ENCODE results near the gene GNG12. TPM values are rescaled to one million over a fixed set of nuclear protein-coding genes. Genes with fewer than 3 reads are reported as not detected.

Gene GNG12
- total and polyA plus RNA-seq, 11 donors, result 7.7 to 80.2 (median 44.6) TPM

DNA sequence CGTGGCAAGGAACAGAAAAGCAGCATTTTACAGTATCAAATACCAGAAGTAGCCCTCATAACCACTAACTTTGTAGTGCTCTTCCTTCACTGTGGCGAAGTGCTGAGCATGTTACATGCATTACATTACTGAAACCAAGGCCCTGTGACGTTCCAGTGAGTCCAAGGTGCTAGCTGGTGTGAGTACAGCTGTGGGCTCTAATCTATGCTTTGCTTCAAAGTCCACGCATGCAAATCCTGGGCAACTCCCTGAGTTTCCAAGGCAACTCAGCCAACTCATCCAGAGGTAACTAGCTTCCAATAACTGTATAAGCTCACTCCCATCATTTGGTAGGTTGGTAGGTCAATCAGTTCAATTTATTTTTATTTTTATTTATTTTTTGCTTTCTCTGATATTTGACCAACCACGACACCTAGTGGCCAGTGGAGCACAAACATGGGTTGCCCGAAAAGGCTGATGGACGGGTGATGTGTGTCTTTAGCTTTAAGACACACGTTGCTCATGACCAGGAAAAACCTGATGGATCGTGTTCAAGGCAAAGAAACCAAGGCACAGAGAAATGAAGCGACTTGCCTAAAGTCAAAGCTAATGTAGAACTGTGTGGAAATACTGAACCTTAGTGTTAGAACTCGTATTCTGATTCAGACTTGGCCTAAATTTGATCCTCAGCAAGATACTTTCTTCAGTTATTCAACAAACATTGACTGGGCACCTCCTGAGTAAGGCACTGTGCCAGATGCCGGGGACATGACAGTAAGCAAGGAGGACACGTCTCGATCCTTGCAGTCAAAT, 73.0 kb downstream of the GNG12 start:
- ATAC-seq, result peak; percentile 59 to 77 (median 68)
- Histone ChIP-seq H3K27ac (peak overlapping the region in 7 of 12 donors; percentile 5 to 34 (median 21)), H3K36me3 (no peaks in the 10 kb centered on the region), H3K27me3 (no peaks in the 10 kb centered on the region), H3K4me1 (peaks cover 0 to 32% (median 16%) of the 10 kb centered on the region in 12 donors), H3K4me3 (no peak overlapping the region), H3K9me3 (no peaks in the 10 kb centered on the region)
- intact Hi-C loops (cut with DNase I), result loop anchor here (1.0 to 10.0 kb wide), 13 partner anchors 73 to 585 kb away; partner anchors contain the start of gene GADD45A (in 3 of the 10)
- WGBS, 4 donors, result 27 to 33% (median 29%) methylated on average over 14 of the region's 14 CpGs
- DNase-seq, result peak in 4 of 5 donors; percentile 38 to 61 (median 45)
- no peak for TF ChIP-seq POLR2A (IDR thresholded peaks at IDR 0.05)
- TF ChIP-seq, protein P1, sequence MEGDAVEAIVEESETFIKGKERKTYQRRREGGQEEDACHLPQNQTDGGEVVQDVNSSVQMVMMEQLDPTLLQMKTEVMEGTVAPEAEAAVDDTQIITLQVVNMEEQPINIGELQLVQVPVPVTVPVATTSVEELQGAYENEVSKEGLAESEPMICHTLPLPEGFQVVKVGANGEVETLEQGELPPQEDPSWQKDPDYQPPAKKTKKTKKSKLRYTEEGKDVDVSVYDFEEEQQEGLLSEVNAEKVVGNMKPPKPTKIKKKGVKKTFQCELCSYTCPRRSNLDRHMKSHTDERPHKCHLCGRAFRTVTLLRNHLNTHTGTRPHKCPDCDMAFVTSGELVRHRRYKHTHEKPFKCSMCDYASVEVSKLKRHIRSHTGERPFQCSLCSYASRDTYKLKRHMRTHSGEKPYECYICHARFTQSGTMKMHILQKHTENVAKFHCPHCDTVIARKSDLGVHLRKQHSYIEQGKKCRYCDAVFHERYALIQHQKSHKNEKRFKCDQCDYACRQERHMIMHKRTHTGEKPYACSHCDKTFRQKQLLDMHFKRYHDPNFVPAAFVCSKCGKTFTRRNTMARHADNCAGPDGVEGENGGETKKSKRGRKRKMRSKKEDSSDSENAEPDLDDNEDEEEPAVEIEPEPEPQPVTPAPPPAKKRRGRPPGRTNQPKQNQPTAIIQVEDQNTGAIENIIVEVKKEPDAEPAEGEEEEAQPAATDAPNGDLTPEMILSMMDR (IDR thresholded peaks at IDR 0.05), result peak; percentile 83 to 95 (median 90)

DNA sequence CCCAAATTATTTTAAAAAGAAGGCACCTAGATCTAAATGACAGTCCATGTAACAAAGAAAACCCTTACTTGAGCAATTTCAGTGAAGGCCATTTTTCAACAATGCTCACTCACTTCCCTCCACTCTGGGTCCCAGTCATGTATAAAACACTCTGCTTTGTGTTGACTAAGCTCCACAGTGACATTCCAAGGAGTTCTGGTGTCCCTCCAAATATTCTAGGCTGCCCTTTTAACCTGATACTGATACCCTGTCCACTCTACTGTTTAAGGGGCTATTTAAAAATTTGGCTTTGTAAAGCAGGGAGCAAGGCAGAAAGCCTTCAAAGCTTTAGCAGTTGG, 73.6 kb downstream of the GNG12 start:
- TF ChIP-seq, protein P1 (IDR thresholded peaks at IDR 0.05), result no peak
- TF ChIP-seq POLR2A (IDR thresholded peaks at IDR 0.05), result no peak
- Histone ChIP-seq H3K27ac (peak overlapping the region in 7 of 12 donors; percentile 5 to 34 (median 21)), H3K27me3 (no peaks in the 10 kb centered on the region), H3K4me1 (peaks cover 0 to 34% (median 16%) of the 10 kb centered on the region in 12 donors), H3K4me3 (no peak overlapping the region), H3K9me3 (no peaks in the 10 kb centered on the region), H3K36me3 (no peaks in the 10 kb centered on the region)
- peak in 2 of 4 donors; percentile 25 to 41 for ATAC-seq
- intact Hi-C loops (cut with DNase I), result loop anchor here (1.0 to 10.0 kb wide), 17 partner anchors 72 to 585 kb away; partner anchors contain the start of gene GADD45A (in 5 of the 10)
- DNase-seq, result no peak

DNA sequence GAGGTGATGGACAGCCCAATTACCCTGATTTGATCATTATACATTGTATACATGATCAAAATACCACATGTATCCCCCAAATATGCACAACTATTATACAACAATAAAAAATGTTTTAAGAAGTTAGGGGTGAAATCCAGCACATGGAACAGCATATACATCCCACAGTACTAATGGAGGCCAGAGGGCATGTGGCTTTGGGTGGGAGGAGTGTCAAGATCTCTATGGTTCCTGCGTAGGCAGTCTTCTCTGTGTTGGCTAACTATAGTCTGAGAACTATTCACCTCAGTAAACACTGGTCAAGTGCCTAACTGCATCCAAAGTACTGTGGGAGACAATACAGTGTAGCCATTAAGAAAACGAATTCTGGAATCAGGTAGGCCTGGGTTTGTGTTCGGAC, 74.2 kb downstream of the GNG12 start:
- DNase-seq (no peak), ATAC-seq (no peak)
- peaks cover 0 to 40% (median 16%) of the 10 kb centered on the region in 12 donors for H3K4me1 ChIP-seq
- H3K27ac ChIP-seq, result no peak overlapping the region
- no peaks in the 10 kb centered on the region for H3K9me3 ChIP-seq
- no peak overlapping the region for H3K4me3 ChIP-seq
- H3K27me3 ChIP-seq, result no peaks in the 10 kb centered on the region
- TF ChIP-seq POLR2A (IDR thresholded peaks at IDR 0.05), result no peak
- TF ChIP-seq, protein P1 (IDR thresholded peaks at IDR 0.05), result no peak
- intact Hi-C loops (cut with DNase I), result loop anchor here in 8 of 10 donors (1.0 to 10.0 kb wide), 7 partner anchors 72 to 227 kb away; partner anchors contain the start of gene GADD45A (in 2 of the 8)
- H3K36me3 ChIP-seq, result no peaks in the 10 kb centered on the region
- WGBS, 4 donors, result 94 to 98% (median 96%) methylated on average over 3 of the region's 3 CpGs

DNA sequence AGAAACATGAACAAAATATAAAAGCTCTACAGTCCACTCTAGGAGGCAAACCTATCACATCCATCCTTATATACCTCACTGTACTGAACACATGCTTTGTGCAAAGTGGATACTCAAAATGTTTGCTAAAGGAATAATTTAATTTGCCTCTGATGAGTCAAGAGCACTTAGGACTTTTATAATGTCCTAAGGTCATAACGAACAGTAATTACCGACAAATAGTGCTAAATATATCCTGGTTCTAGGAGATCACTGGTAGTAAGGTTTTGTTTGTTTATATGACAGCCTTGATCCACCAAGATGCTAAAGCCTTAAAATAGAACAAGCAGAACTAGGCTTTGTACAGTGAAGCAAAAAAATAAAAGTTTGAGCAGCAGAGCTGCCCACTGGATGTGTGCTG, 77.6 kb downstream of the GNG12 start:
- WGBS, 4 donors, result 47 to 55% (median 51%) methylated on average over 2 of the region's 2 CpGs
- DNase-seq, result no peak
- Histone ChIP-seq H3K27me3 (no peaks in the 10 kb centered on the region), H3K36me3 (no peaks in the 10 kb centered on the region), H3K4me3 (no peak overlapping the region), H3K27ac (no peak overlapping the region), H3K9me3 (no peaks in the 10 kb centered on the region), H3K4me1 (peaks cover 0 to 47% (median 19%) of the 10 kb centered on the region in 12 donors)
- ATAC-seq, result peak in 1 of 4 donors; percentile 13
- TF ChIP-seq, protein P1 (IDR thresholded peaks at IDR 0.05), result no peak
- TF ChIP-seq POLR2A (IDR thresholded peaks at IDR 0.05), result no peak
- intact Hi-C loops (cut with DNase I), result loop anchor here in 4 of 10 donors (5.0 to 10.0 kb wide), 3 partner anchors 68 to 193 kb away; partner anchors contain the start of gene GADD45A (in 2 of the 4)

All from heart left ventricle (tissue), 16 donors.